ENCODE data around the gene CELF1. TPM values are rescaled to one million over a fixed set of nuclear protein-coding genes. Genes with fewer than 3 reads are reported as not detected.

The CELF1 gene
- total and polyA plus RNA-seq, 9 of the 15 experiments (the other 6 are each of a cell fraction or from before 2014, with no cell fraction given), result 11.3 to 142 (median 77.4) TPM

DNA sequence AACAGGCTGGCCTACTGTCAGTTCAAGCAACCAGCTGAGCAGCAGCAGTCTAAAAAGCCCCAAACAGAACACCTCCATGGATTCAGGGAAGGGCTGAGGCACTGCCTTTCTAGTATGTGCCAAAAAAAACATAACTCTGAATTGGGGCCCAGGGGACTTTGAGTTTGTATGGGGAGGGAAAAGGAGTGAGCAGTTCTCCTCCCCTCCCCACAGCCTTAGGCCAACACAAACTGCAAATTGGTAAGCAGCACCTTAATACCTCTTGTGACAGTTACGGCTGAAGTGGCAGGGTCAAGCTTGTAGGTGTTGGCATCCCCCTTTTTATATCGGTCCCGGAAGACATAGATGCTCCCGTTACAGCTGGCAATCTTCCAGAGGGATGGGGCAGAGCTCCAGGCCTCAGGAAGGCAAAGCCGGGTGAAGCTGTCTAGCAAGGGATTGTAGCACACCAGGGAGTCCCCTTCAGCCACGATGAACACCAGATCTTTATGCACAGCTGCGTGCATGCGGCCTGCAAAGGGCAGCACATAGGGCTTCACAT is 19.9 kb upstream of the CELF1 start:
- no peak overlapping the region for H3K27ac ChIP-seq (ENCODE audit: extremely low read depth, low read depth, low read length)
- TF ChIP-seq ZNF197 (CRISPR knock-in tag; IDR thresholded peaks at IDR 0.05; ENCODE audit: low read depth) (no peak), NFIC (IDR thresholded peaks at IDR 0.05) (peak; percentile 27; the same call in 1 of the 2 replicates)
- intact Hi-C loops (cut with micrococcal nuclease), result no loop called here
- WGBS (ENCODE audit: insufficient coverage, low coverage, missing lambda C conversion rate), result 81% methylated on average over 8 of the region's 8 CpGs
- CTCF ChIA-PET (ENCODE audit: low intra/inter-chr PET ratio), result no interaction called here
- H3K9me1 ChIP-seq (ENCODE audit: control insufficient read depth, insufficient read depth, low read length), result no peaks in the 10 kb centered on the region
- FAIRE-seq (no peak), ATAC-seq (peak; percentile 8; the same call in 2 of the 3 replicates), DNase-seq (ENCODE audit: extremely low read depth in 1 of 4, low spot score in 3 of 4) (peak in 2 of 4 experiments; percentile 13 to 15)
- POLR2A ChIA-PET, result interaction anchor here (1.1 to 3.1 kb wide), 5 partner anchors 8 to 22 kb away, joined by 3 to 17 read pairs (median 3); partner anchors contain the start of gene PTPMT1
- H2AFZ ChIP-seq (ENCODE audit: low read depth, low read length), result no peak overlapping the region
- H3K4me1 ChIP-seq (replicated peaks in 1 of 2; ENCODE audit: control insufficient read depth in 2 of 2, insufficient read depth in 2 of 2, low read length in 2 of 2), result peaks cover 6 to 10% of the 10 kb centered on the region in 2 experiments; a peak in 4 of 5 replicates
- in situ Hi-C loops (cut with MboI), result no loop called here
- H3K36me3 ChIP-seq (ENCODE audit: control insufficient read depth, insufficient read depth, low read length), result peaks cover 73% of the 10 kb centered on the region
- no peaks in the 10 kb centered on the region for H4K20me1 ChIP-seq (replicated peaks; ENCODE audit: control insufficient read depth, insufficient read depth, low read length)
- no peak overlapping the region for H3K4me2 ChIP-seq (ENCODE audit: insufficient read depth, low read length)
- no peaks in the 10 kb centered on the region for H3K27me3 ChIP-seq (ENCODE audit: control insufficient read depth in 2 of 2, insufficient read depth in 2 of 2, low read length in 2 of 2)
- no peak overlapping the region for H3K4me3 ChIP-seq
- no peaks in the 10 kb centered on the region for H3K9me3 ChIP-seq (replicated peaks; ENCODE audit: control insufficient read depth, insufficient read depth, low read depth, low read length)
- BruUV-seq (replicated peaks), result no TSS peak
- H3K9ac ChIP-seq (ENCODE audit: insufficient read depth in 1 of 2, low read depth in 2 of 2, low read length in 2 of 2), result no peak overlapping the region
- peaks cover 22% of the 10 kb centered on the region for H3K79me2 ChIP-seq (ENCODE audit: control insufficient read depth, insufficient read depth, low read length)

- intact Hi-C loops (cut with micrococcal nuclease), result no loop called here
- 85% methylated on average over 1 of the region's 1 CpG for WGBS (ENCODE audit: insufficient coverage, low coverage, missing lambda C conversion rate)
These were observed 19.0 kb upstream of the CELF1 start for GRCh38 chr11:47571895-47572294.

More at GRCh38 chr11:47571895-47572294, 19.0 kb upstream of the CELF1 start:
- H3K9ac ChIP-seq (ENCODE audit: insufficient read depth in 1 of 2, low read depth in 2 of 2, low read length in 2 of 2), result no peak overlapping the region
- CTCF ChIA-PET (ENCODE audit: low intra/inter-chr PET ratio), result no interaction called here
- H3K27ac ChIP-seq (ENCODE audit: extremely low read depth, low read depth, low read length), result no peak overlapping the region
- H3K36me3 ChIP-seq (ENCODE audit: control insufficient read depth, insufficient read depth, low read length), result peaks cover 74% of the 10 kb centered on the region; the same call in 2 of the 3 replicates
- ATAC-seq, result no peak
- no peaks in the 10 kb centered on the region for H3K9me3 ChIP-seq (replicated peaks; ENCODE audit: control insufficient read depth, insufficient read depth, low read depth, low read length)
- no peak overlapping the region for H3K4me2 ChIP-seq (ENCODE audit: insufficient read depth, low read length)
- POLR2A ChIA-PET, result interaction anchor here (1.1 kb wide), 1 partner anchor 23 kb away, joined by 3 read pairs; no protein-coding TSS in a partner anchor
- BruUV-seq (replicated peaks), result no TSS peak
- H3K4me3 ChIP-seq, result no peak overlapping the region
- TF ChIP-seq ILK (tag; IDR thresholded peaks at IDR 0.05; ENCODE audit: borderline replicate concordance, low read depth), result no peak
- no peak for TF ChIP-seq CEBPB (tag; IDR thresholded peaks at IDR 0.05)
- TF ChIP-seq ZNF699 (CRISPR knock-in tag; IDR thresholded peaks at IDR 0.05; ENCODE audit: insufficient replicate concordance), result no peak
- no peak for TF ChIP-seq PHTF2 (CRISPR knock-in tag; IDR thresholded peaks at IDR 0.05)
- H3K27me3 ChIP-seq (ENCODE audit: control insufficient read depth in 2 of 2, insufficient read depth in 2 of 2, low read length in 2 of 2), result no peaks in the 10 kb centered on the region
- peaks cover 1 to 4% of the 10 kb centered on the region in 2 experiments; a peak in 2 of 5 replicates for H3K4me1 ChIP-seq (replicated peaks in 1 of 2; ENCODE audit: control insufficient read depth in 2 of 2, insufficient read depth in 2 of 2, low read length in 2 of 2)
- no peak overlapping the region for H2AFZ ChIP-seq (ENCODE audit: low read depth, low read length)
- DNase-seq (ENCODE audit: extremely low read depth in 1 of 4, low spot score in 3 of 4), result peak in 2 of 4 experiments; percentile 7
- no peak for FAIRE-seq
- no peaks in the 10 kb centered on the region for H3K9me1 ChIP-seq (ENCODE audit: control insufficient read depth, insufficient read depth, low read length)
- H4K20me1 ChIP-seq (replicated peaks; ENCODE audit: control insufficient read depth, insufficient read depth, low read length), result no peaks in the 10 kb centered on the region
- H3K79me2 ChIP-seq (ENCODE audit: control insufficient read depth, insufficient read depth, low read length), result peaks cover 23% of the 10 kb centered on the region
- in situ Hi-C loops (cut with MboI), result no loop called here
